CD4-positive, CD25-positive, alpha-beta regulatory T cell (primary cell): ENCODE data around the gene TTC39A. TPM values are rescaled to one million over a fixed set of nuclear protein-coding genes. Genes with fewer than 3 reads are reported as not detected.

Source experiments
- ATAC-seq, 2 donors: fragments of 150-1000 bp; cut with Tn5 transposase; one replicate each; pipeline ENCODE4 v1.10.0; 2021; ENCODE audit warnings: low read depth in 2 of 2, moderate number of reproducible peaks in 2 of 2, moderate library complexity in 1 of 2
- DNase-seq, 3 donors: peaks; one replicate each; pipeline versions ENCODE4 v3.0.0 to v3.0.0-alpha.2; 2012 to 2022; ENCODE audit warnings: mixed read lengths in 1 of 3
- H3K27ac ChIP-seq: one replicate; pipeline ENCODE4 v1.7.0; 2013; ENCODE audit warnings: mild to moderate bottlenecking, low read length; ENCODE audit not compliant: insufficient read depth, poor library complexity, severe bottlenecking
- H3K27me3 ChIP-seq: one replicate; pipeline ENCODE4 v1.7.0; 2013; ENCODE audit warnings: low read length; ENCODE audit not compliant: control insufficient read depth, insufficient read depth
- H3K36me3 ChIP-seq: one replicate; pipeline ENCODE4 v1.7.0; 2013; ENCODE audit warnings: mild to moderate bottlenecking, low read length, moderate library complexity; ENCODE audit not compliant: control insufficient read depth, insufficient read depth
- H3K4me1 ChIP-seq: 2 replicates; pipeline ENCODE4 v1.7.0; 2013; ENCODE audit warnings: mild to moderate bottlenecking, low read length; ENCODE audit not compliant: insufficient read depth, control insufficient read depth, poor library complexity, severe bottlenecking
- H3K4me3 ChIP-seq: one replicate; pipeline ENCODE4 v1.7.0; 2013; ENCODE audit warnings: low read depth, mild to moderate bottlenecking, low read length, moderate library complexity
- H3K9me3 ChIP-seq, 2 experiments: 1 replicate in 1 of 2; 2 replicates in 1 of 2; pipeline ENCODE4 v1.7.0; 2013; ENCODE audit warnings: low read length in 2 of 2, mild to moderate bottlenecking in 1 of 2, moderate library complexity in 1 of 2; ENCODE audit not compliant: control insufficient read depth in 2 of 2
- H3K27ac Mint-ChIP-seq, 3 donors: one replicate each; pipeline ENCODE4 v1.8.0; 2020 to 2022; ENCODE audit warnings: mild to moderate bottlenecking in 3 of 3, mixed read lengths in 3 of 3, moderate library complexity in 2 of 3
- H3K27me3 Mint-ChIP-seq: one replicate; pipeline ENCODE4 v1.8.0; 2022; ENCODE audit warnings: mild to moderate bottlenecking, mixed read lengths
- H3K36me3 Mint-ChIP-seq: one replicate; pipeline ENCODE4 v1.8.0; 2020; ENCODE audit warnings: mixed read lengths
- H3K4me1 Mint-ChIP-seq, 4 donors: one replicate each; pipeline ENCODE4 v1.8.0; 2020 to 2022; ENCODE audit warnings: mixed read lengths in 4 of 4, mild to moderate bottlenecking in 1 of 4
- H3K4me3 Mint-ChIP-seq, 4 donors: one replicate each; pipeline ENCODE4 v1.8.0; 2020 to 2022; ENCODE audit warnings: mild to moderate bottlenecking in 4 of 4, mixed read lengths in 4 of 4, moderate library complexity in 3 of 4
- H3K9me3 Mint-ChIP-seq, 7 donors: one replicate each; pipeline ENCODE4 v1.8.0; 2020 to 2022; ENCODE audit warnings: mixed read lengths in 7 of 7, mild to moderate bottlenecking in 3 of 7, moderate library complexity in 2 of 7
- polyA plus RNA-seq, 4 donors: library from polyadenylated mRNA; unstranded; fragments of 300-500 nt; fragmentation: Illumina TruSeq; gene quantifications; one replicate each; pipeline ENCODE4 v1.2.3, GENCODE V29; 2021
- total RNA-seq: library from RNA; stranded (reverse); gene quantifications from one replicate; pipeline ENCODE4 v1.2.3, GENCODE V29; 2022

TTC39A gene
- total and polyA plus RNA-seq, 5 donors from 2014 or later: 0.09 TPM; not detected in 4

GRCh38 chr1:51355382-51355781 lies 25.0 kb upstream of the TTC39A start:
- Histone ChIP-seq H3K9me3 (no peaks in the 10 kb centered on the region), H3K4me1 (no peaks in the 10 kb centered on the region), H3K4me3 (no peak overlapping the region), H3K27me3 (no peaks in the 10 kb centered on the region), H3K27ac (no peak overlapping the region), H3K36me3 (peaks cover 49% of the 10 kb centered on the region)
- ATAC-seq (no peak), DNase-seq (no peak)
- H3K4me3 Mint-ChIP-seq: no peak overlapping the region
- peaks cover 0 to 2% (median 0%) of the 10 kb centered on the region in 4 donors for H3K4me1 Mint-ChIP-seq
- no peaks in the 10 kb centered on the region for H3K27me3 Mint-ChIP-seq
- H3K36me3 Mint-ChIP-seq: peaks cover 24% of the 10 kb centered on the region
- no peaks in the 10 kb centered on the region for H3K9me3 Mint-ChIP-seq
- no peak overlapping the region for H3K27ac Mint-ChIP-seq

- Histone ChIP-seq H3K36me3 (peaks cover 44% of the 10 kb centered on the region), H3K4me1 (no peaks in the 10 kb centered on the region)
Measured at GRCh38 chr1:51354416-51354815, 24.1 kb upstream of the TTC39A start.

GRCh38 chr1:51351907-51352306 lies 21.5 kb upstream of the TTC39A start:
- no peak overlapping the region for H3K27ac Mint-ChIP-seq

More at GRCh38 chr1:51354416-51354815, 24.1 kb upstream of the TTC39A start:
- Mint-ChIP-seq H3K27me3 (no peaks in the 10 kb centered on the region), H3K4me3 (no peak overlapping the region), H3K9me3 (no peaks in the 10 kb centered on the region), H3K36me3 (peaks cover 19% of the 10 kb centered on the region), H3K27ac (no peak overlapping the region), H3K4me1 (peaks cover 0 to 5% (median under 1%) of the 10 kb centered on the region in 4 donors)
- ATAC-seq: no peak
- Histone ChIP-seq H3K9me3 (no peaks in the 10 kb centered on the region), H3K27ac (no peak overlapping the region), H3K27me3 (no peaks in the 10 kb centered on the region), H3K4me3 (no peak overlapping the region)
- no peak for DNase-seq

GRCh38 chr1:51349862-51350261 lies 19.5 kb upstream of the TTC39A start:
- ATAC-seq: no peak
- no peak overlapping the region for H3K27ac Mint-ChIP-seq

More at GRCh38 chr1:51351907-51352306, 21.5 kb upstream of the TTC39A start:
- Mint-ChIP-seq H3K36me3 (peaks cover 19% of the 10 kb centered on the region), H3K4me1 (peaks cover 0 to 5% (median 1%) of the 10 kb centered on the region in 4 donors), H3K9me3 (no peaks in the 10 kb centered on the region), H3K27me3 (peaks cover 5% of the 10 kb centered on the region), H3K4me3 (no peak overlapping the region)
- Histone ChIP-seq H3K9me3 (no peaks in the 10 kb centered on the region), H3K27me3 (peaks cover under 1% of the 10 kb centered on the region), H3K4me1 (no peaks in the 10 kb centered on the region), H3K4me3 (no peak overlapping the region), H3K36me3 (peaks cover 32% of the 10 kb centered on the region), H3K27ac (no peak overlapping the region)
- DNase-seq (no peak), ATAC-seq (no peak)

GRCh38 chr1:51348147-51348527 lies 17.8 kb upstream of the TTC39A start:
- H3K9me3 ChIP-seq: no peaks in the 10 kb centered on the region
- no peak overlapping the region for H3K4me3 Mint-ChIP-seq
- peaks cover 34% of the 10 kb centered on the region for H3K27me3 Mint-ChIP-seq
- H3K27me3 ChIP-seq: peaks cover 8% of the 10 kb centered on the region
- no peak overlapping the region for H3K4me3 ChIP-seq
- H3K36me3 Mint-ChIP-seq: peaks cover 5% of the 10 kb centered on the region
- DNase-seq (no peak), ATAC-seq (no peak)
- no peaks in the 10 kb centered on the region for H3K36me3 ChIP-seq
- H3K27ac ChIP-seq: no peak overlapping the region
- no peak overlapping the region for H3K27ac Mint-ChIP-seq
- no peaks in the 10 kb centered on the region for H3K4me1 ChIP-seq
- H3K9me3 Mint-ChIP-seq: peaks cover 0 to 3% (median 0%) of the 10 kb centered on the region in 7 donors
- H3K4me1 Mint-ChIP-seq: peaks cover 5 to 10% (median 8%) of the 10 kb centered on the region in 4 donors

More at GRCh38 chr1:51349862-51350261, 19.5 kb upstream of the TTC39A start:
- Histone ChIP-seq H3K4me3 (no peak overlapping the region), H3K27me3 (peaks cover 2% of the 10 kb centered on the region), H3K27ac (no peak overlapping the region), H3K9me3 (no peaks in the 10 kb centered on the region), H3K4me1 (no peaks in the 10 kb centered on the region), H3K36me3 (peaks cover 13% of the 10 kb centered on the region)
- H3K27me3 Mint-ChIP-seq: peaks cover 23% of the 10 kb centered on the region
- H3K36me3 Mint-ChIP-seq: peaks cover 4% of the 10 kb centered on the region
- no peak overlapping the region for H3K4me3 Mint-ChIP-seq
- peaks cover 0 to 6% (median 5%) of the 10 kb centered on the region in 4 donors for H3K4me1 Mint-ChIP-seq
- peaks cover 0 to 3% (median 0%) of the 10 kb centered on the region in 7 donors for H3K9me3 Mint-ChIP-seq
- DNase-seq: no peak

GRCh38 chr1:51347398-51348146 lies 17.2 kb upstream of the TTC39A start:
- Mint-ChIP-seq H3K27ac (peak overlapping the region in 1 of 3 donors; percentile 17), H3K9me3 (peaks cover 0 to 3% (median 0%) of the 10 kb centered on the region in 7 donors), H3K4me3 (no peak overlapping the region), H3K27me3 (peaks cover 40% of the 10 kb centered on the region), H3K4me1 (peaks cover 5 to 10% (median 8%) of the 10 kb centered on the region in 4 donors), H3K36me3 (peaks cover 5% of the 10 kb centered on the region)
- no peaks in the 10 kb centered on the region for H3K9me3 ChIP-seq
- peaks cover 12% of the 10 kb centered on the region for H3K27me3 ChIP-seq
- no peak overlapping the region for H3K27ac ChIP-seq
- H3K36me3 ChIP-seq: no peaks in the 10 kb centered on the region
- no peaks in the 10 kb centered on the region for H3K4me1 ChIP-seq
- no peak for DNase-seq
- H3K4me3 ChIP-seq: no peak overlapping the region
- no peak for ATAC-seq

GRCh38 chr1:51346086-51346942 lies 16.0 kb upstream of the TTC39A start:
- no peaks in the 10 kb centered on the region for H3K9me3 ChIP-seq
- peaks cover 14% of the 10 kb centered on the region for H3K27me3 ChIP-seq
- peaks cover 0 to 3% (median 0%) of the 10 kb centered on the region in 7 donors for H3K9me3 Mint-ChIP-seq
- H3K36me3 ChIP-seq: no peaks in the 10 kb centered on the region
- DNase-seq: no peak
- H3K27ac ChIP-seq: no peak overlapping the region
- no peak for ATAC-seq
- H3K4me1 Mint-ChIP-seq: peaks cover 5 to 10% (median 8%) of the 10 kb centered on the region in 4 donors
- H3K36me3 Mint-ChIP-seq: peaks cover 5% of the 10 kb centered on the region
- H3K27ac Mint-ChIP-seq: no peak overlapping the region
- no peak overlapping the region for H3K4me3 ChIP-seq
- H3K27me3 Mint-ChIP-seq: peaks cover 46% of the 10 kb centered on the region
- H3K4me3 Mint-ChIP-seq: no peak overlapping the region
- H3K4me1 ChIP-seq: no peaks in the 10 kb centered on the region
